Left ventricle myocardium inferior (tissue), 1 donor: ENCODE measurements around the gene CNTNAP2. TPM values are rescaled to one million over a fixed set of nuclear protein-coding genes. Genes with fewer than 3 reads are reported as not detected.

ENCODE experiments used
- DNase-seq: peaks from one replicate; pipeline ENCODE4 v3.0.0-alpha.2; 2020
- H3K27ac ChIP-seq: fragments of 200-600 bp; replicated peaks from 2 replicates; pipeline ENCODE4 v1.8.0; 2021
- H3K27me3 ChIP-seq: fragments of 200-600 bp; 2 replicates; pipeline ENCODE4 v1.8.0; 2021; ENCODE audit warnings: low read depth
- H3K36me3 ChIP-seq: fragments of 200-600 bp; 2 replicates; pipeline ENCODE4 v1.8.0; 2021
- H3K4me1 ChIP-seq: fragments of 200-600 bp; 2 replicates; pipeline ENCODE4 v1.8.0; 2021
- H3K4me3 ChIP-seq: fragments of 200-600 bp; 2 replicates; pipeline ENCODE4 v1.8.0; 2021; ENCODE audit warnings: mild to moderate bottlenecking, moderate library complexity
- H3K9me3 ChIP-seq: fragments of 200-600 bp; replicated peaks from 2 replicates; pipeline ENCODE4 v1.8.0; 2021
- intact Hi-C: fragments of 100-400 bp; cut with micrococcal nuclease; formaldehyde crosslinking; loops from one replicate; pipeline ENCODE4 v1.11.0; 2022
- total RNA-seq: library from RNA; stranded (reverse); fragmentation: NEBNext Ultra II Directional; extraction: Animal tissue kit (Norgen Biotek cat#: 25700); gene quantifications from one replicate; pipeline ENCODE4 v1.2.1, GENCODE V29; 2021
- TF ChIP-seq, protein P1 (sequence below): fragments of 200-600 bp; IDR thresholded peaks from 2 replicates; pipeline ENCODE4 v1.8.0; 2021; ENCODE audit warnings: antibody characterized with exemption, mild to moderate bottlenecking, borderline replicate concordance
- donor health status: DM: no; HTN: yes; CAD: no; lungs with severe emphysema.

CNTNAP2 gene
- total RNA-seq, 1 donor from 2014 or later, result 0.99 TPM

GRCh38 chr7:147937428-147937827 lies 1820.8 kb downstream of the CNTNAP2 start:
- Histone ChIP-seq H3K9me3 (peaks cover under 1% of the 10 kb centered on the region), H3K27me3 (no peaks in the 10 kb centered on the region), H3K36me3 (no peaks in the 10 kb centered on the region), H3K27ac (no peak overlapping the region), H3K4me3 (no peak overlapping the region), H3K4me1 (no peaks in the 10 kb centered on the region)
- intact Hi-C loops, result no loop called here
- no peak for DNase-seq
- TF ChIP-seq, protein P1, sequence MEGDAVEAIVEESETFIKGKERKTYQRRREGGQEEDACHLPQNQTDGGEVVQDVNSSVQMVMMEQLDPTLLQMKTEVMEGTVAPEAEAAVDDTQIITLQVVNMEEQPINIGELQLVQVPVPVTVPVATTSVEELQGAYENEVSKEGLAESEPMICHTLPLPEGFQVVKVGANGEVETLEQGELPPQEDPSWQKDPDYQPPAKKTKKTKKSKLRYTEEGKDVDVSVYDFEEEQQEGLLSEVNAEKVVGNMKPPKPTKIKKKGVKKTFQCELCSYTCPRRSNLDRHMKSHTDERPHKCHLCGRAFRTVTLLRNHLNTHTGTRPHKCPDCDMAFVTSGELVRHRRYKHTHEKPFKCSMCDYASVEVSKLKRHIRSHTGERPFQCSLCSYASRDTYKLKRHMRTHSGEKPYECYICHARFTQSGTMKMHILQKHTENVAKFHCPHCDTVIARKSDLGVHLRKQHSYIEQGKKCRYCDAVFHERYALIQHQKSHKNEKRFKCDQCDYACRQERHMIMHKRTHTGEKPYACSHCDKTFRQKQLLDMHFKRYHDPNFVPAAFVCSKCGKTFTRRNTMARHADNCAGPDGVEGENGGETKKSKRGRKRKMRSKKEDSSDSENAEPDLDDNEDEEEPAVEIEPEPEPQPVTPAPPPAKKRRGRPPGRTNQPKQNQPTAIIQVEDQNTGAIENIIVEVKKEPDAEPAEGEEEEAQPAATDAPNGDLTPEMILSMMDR, result no peak

DNA sequence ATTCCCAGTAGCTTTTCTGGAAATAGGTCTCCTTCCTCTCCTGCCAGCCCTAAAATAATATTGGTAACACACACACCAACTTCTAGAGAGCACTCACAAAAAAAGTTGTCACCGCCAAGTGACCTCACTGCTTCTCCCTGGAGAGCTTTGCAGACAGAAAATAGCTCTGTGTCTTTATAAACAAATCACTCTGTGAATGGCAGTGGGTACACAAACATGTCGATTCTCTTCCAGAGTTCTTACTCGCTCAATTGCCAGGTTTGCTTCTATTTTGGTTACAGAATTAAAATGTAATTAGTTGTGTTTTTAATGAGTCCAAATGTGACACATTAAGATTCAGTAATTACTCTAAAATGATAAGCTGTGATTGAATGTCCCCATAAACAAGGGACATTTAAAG lies 1824.8 kb downstream of the CNTNAP2 start:
- TF ChIP-seq, protein P1, result no peak
- Histone ChIP-seq H3K4me3 (no peak overlapping the region), H3K27me3 (no peaks in the 10 kb centered on the region), H3K4me1 (no peaks in the 10 kb centered on the region), H3K9me3 (peaks cover 6% of the 10 kb centered on the region), H3K27ac (no peak overlapping the region), H3K36me3 (no peaks in the 10 kb centered on the region)
- no peak for DNase-seq
- intact Hi-C loops, result no loop called here

GRCh38 chr7:147944321-147944720 lies 1827.7 kb downstream of the CNTNAP2 start:
- no peak for DNase-seq
- intact Hi-C loops, result no loop called here
- TF ChIP-seq, protein P1, result no peak

GRCh38 chr7:147952918-147953317 lies 1836.3 kb downstream of the CNTNAP2 start:
- H3K36me3 ChIP-seq, result no peaks in the 10 kb centered on the region
- TF ChIP-seq, protein P1, result no peak
- H3K4me1 ChIP-seq, result no peaks in the 10 kb centered on the region
- no peak for DNase-seq
- H3K27me3 ChIP-seq, result no peaks in the 10 kb centered on the region
- H3K27ac ChIP-seq, result no peak overlapping the region
- no peak overlapping the region for H3K4me3 ChIP-seq
- intact Hi-C loops, result no loop called here
- peaks cover 11% of the 10 kb centered on the region for H3K9me3 ChIP-seq

More at GRCh38 chr7:147944321-147944720, 1827.7 kb downstream of the CNTNAP2 start:
- Histone ChIP-seq H3K4me3 (no peak overlapping the region), H3K9me3 (peaks cover 6% of the 10 kb centered on the region), H3K36me3 (no peaks in the 10 kb centered on the region), H3K4me1 (no peaks in the 10 kb centered on the region), H3K27me3 (no peaks in the 10 kb centered on the region), H3K27ac (no peak overlapping the region)

GRCh38 chr7:147968046-147968610 lies 1851.5 kb downstream of the CNTNAP2 start:
- intact Hi-C loops, result no loop called here
- Histone ChIP-seq H3K36me3 (no peaks in the 10 kb centered on the region), H3K27ac (no peak overlapping the region), H3K27me3 (no peaks in the 10 kb centered on the region), H3K9me3 (no peaks in the 10 kb centered on the region), H3K4me3 (no peak overlapping the region), H3K4me1 (no peaks in the 10 kb centered on the region)
- TF ChIP-seq, protein P1, result no peak
- no peak for DNase-seq
